MM.1S (cell line): ENCODE measurements around the gene TNFRSF8.

Source experiments
- DNase-seq: peaks from one replicate; pipeline ENCODE4 v3.0.0-alpha.2; 2015
- H2AFZ ChIP-seq: fragments of 300-600 bp; sonication (generic); 2 replicates; pipeline ENCODE4 v1.6.0; 2016; ENCODE audit warnings: antibody characterized with exemption, low read length
- H3F3A ChIP-seq: fragments of 300-600 bp; sonication (generic); 2 replicates; pipeline ENCODE4 v1.6.1; 2016; ENCODE audit warnings: mild to moderate bottlenecking, antibody characterized with exemption, low read length, moderate library complexity, mixed read lengths; ENCODE audit not compliant: insufficient read depth
- H3K27ac ChIP-seq: fragments of 300-600 bp; sonication (generic); 2 replicates; pipeline ENCODE4 v1.5.1; 2016; ENCODE audit warnings: mild to moderate bottlenecking, low read length
- H3K27me3 ChIP-seq: fragments of 300-600 bp; sonication (generic); replicated peaks from 2 replicates; pipeline ENCODE4 v1.6.0; 2016; ENCODE audit warnings: low read length; ENCODE audit not compliant: insufficient read depth
- H3K36me3 ChIP-seq: fragments of 300-600 bp; sonication (generic); replicated peaks from 2 replicates; pipeline ENCODE4 v1.6.1; 2016; ENCODE audit warnings: mild to moderate bottlenecking, low read length, mixed read lengths; ENCODE audit not compliant: insufficient read depth
- H3K4me1 ChIP-seq: fragments of 300-600 bp; sonication (generic); 2 replicates; pipeline ENCODE4 v1.6.1; 2016; ENCODE audit warnings: low read length, mixed read lengths
- H3K4me2 ChIP-seq: fragments of 300-600 bp; sonication (generic); 2 replicates; pipeline ENCODE4 v1.6.0; 2016; ENCODE audit warnings: low read depth, low read length
- H3K4me3 ChIP-seq: fragments of 300-600 bp; sonication (generic); 2 replicates; pipeline ENCODE4 v1.5.1; 2016; ENCODE audit warnings: low read length, mixed read lengths
- H3K79me2 ChIP-seq: fragments of 300-600 bp; sonication (generic); 2 replicates; pipeline ENCODE4 v1.6.1; 2016; ENCODE audit warnings: mixed run types, low read length, mixed read lengths
- H3K9ac ChIP-seq: fragments of 300-600 bp; sonication (generic); 2 replicates; pipeline ENCODE4 v1.6.1; 2016; ENCODE audit warnings: low read length, mixed read lengths
- H3K9me2 ChIP-seq: fragments of 300-600 bp; sonication (generic); replicated peaks from 2 replicates; pipeline ENCODE4 v1.6.1; 2016; ENCODE audit warnings: mild to moderate bottlenecking, low read length, mixed read lengths; ENCODE audit not compliant: insufficient read depth
- H3K9me3 ChIP-seq: fragments of 300-600 bp; sonication (generic); replicated peaks from 2 replicates; pipeline ENCODE4 v1.6.1; 2016; ENCODE audit warnings: mild to moderate bottlenecking, low read length, mixed read lengths; ENCODE audit not compliant: insufficient read depth
- H4K20me1 ChIP-seq: fragments of 300-600 bp; sonication (generic); 2 replicates; pipeline ENCODE4 v1.6.1; 2016; ENCODE audit warnings: mild to moderate bottlenecking, low read length, moderate library complexity, mixed read lengths; ENCODE audit not compliant: insufficient read depth
- EZH2 ChIP-seq: fragments of 300-600 bp; sonication (generic); optimal IDR thresholded peaks from 2 replicates; pipeline ENCODE3; 2017; ENCODE audit warnings: low read depth, mild to moderate bottlenecking, antibody characterized with exemption, low read length, mixed read lengths
- EZH2phosphoT487 ChIP-seq: fragments of 300-600 bp; sonication (generic); IDR thresholded peaks from 2 replicates; pipeline ENCODE4 v1.6.1; 2018; ENCODE audit warnings: antibody characterized with exemption, low read length
- TF ChIP-seq, protein P1 (sequence below): fragments of 300-600 bp; sonication (generic); IDR thresholded peaks from 2 replicates; pipeline ENCODE4 v1.5.1; 2016; ENCODE audit warnings: antibody characterized with exemption, low read length, mixed read lengths

Gene TNFRSF8

DNA sequence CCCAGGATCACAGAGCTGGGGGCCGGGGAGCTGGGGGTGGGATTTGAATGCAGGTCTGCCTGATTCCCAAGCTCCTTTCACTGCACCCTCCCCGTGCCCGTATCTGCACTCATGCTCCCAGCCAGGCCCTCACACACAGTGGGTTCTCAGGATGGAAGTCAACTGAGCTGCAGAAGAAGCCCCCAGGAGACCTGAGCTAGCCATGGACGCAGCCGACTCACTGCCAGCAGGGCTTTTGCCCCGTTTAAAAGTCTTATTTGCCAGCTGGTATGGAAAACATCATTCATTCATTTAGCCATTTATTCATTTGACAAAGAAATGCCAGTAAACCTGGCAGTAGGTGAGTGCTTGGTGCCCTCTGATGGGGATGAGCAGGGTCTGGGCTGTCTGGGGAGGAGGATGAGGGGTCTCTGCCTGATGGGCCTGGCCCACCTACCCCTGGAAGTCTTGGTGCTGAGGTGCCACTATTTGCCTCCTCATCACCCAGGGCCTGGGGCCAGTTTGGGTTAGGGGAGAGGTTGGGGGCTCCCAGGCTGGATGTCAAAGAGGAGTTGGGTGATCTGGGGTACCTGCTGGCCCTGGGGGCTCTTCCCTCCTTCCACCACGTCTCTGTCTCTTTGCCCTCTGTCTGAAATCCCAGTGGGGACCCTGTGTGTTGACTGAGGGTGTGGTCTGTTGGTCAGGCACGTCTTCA lies 106.5 kb downstream of the TNFRSF8 start:
- H3K27me3 ChIP-seq: no peaks in the 10 kb centered on the region
- H3F3A ChIP-seq: no peaks in the 10 kb centered on the region
- H3K9me2 ChIP-seq: no peaks in the 10 kb centered on the region
- H3K9ac ChIP-seq: no peak overlapping the region
- H3K27ac ChIP-seq: no peak overlapping the region
- no peaks in the 10 kb centered on the region for H3K9me3 ChIP-seq
- peaks cover 42% of the 10 kb centered on the region for H3K79me2 ChIP-seq
- H3K36me3 ChIP-seq: no peaks in the 10 kb centered on the region
- H4K20me1 ChIP-seq: no peaks in the 10 kb centered on the region
- no peak overlapping the region for H2AFZ ChIP-seq
- no peak for DNase-seq
- TF ChIP-seq EZH2 (no peak), EZH2phosphoT487 (no peak)
- TF ChIP-seq, protein P1, sequence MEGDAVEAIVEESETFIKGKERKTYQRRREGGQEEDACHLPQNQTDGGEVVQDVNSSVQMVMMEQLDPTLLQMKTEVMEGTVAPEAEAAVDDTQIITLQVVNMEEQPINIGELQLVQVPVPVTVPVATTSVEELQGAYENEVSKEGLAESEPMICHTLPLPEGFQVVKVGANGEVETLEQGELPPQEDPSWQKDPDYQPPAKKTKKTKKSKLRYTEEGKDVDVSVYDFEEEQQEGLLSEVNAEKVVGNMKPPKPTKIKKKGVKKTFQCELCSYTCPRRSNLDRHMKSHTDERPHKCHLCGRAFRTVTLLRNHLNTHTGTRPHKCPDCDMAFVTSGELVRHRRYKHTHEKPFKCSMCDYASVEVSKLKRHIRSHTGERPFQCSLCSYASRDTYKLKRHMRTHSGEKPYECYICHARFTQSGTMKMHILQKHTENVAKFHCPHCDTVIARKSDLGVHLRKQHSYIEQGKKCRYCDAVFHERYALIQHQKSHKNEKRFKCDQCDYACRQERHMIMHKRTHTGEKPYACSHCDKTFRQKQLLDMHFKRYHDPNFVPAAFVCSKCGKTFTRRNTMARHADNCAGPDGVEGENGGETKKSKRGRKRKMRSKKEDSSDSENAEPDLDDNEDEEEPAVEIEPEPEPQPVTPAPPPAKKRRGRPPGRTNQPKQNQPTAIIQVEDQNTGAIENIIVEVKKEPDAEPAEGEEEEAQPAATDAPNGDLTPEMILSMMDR: no peak
- H3K4me1 ChIP-seq: no peaks in the 10 kb centered on the region
- H3K4me3 ChIP-seq: no peak overlapping the region
- no peak overlapping the region for H3K4me2 ChIP-seq

DNA sequence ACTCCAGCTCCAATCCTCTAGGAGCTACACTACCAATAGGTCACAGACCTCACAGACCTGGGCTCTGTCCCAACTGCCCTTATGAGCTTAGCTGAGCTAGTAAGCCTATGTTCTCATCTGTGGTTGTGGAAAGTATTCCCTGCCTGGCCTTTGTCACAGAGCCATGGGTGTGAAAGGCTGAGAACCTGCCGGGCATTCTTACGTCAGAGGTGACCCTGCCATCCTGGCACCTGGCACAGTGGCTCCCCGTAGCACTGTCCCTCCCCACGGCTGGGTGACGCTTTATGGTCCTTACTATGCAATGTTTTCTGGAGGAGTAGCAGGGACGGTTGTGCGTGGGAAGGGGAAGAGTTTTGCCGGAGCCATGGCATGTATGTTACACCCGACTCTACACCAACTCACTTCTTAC lies 107.2 kb downstream of the TNFRSF8 start:
- Histone ChIP-seq H3K9me3 (no peaks in the 10 kb centered on the region), H2AFZ (no peak overlapping the region), H3K9ac (no peak overlapping the region), H3K4me3 (no peak overlapping the region), H3K79me2 (peaks cover 43% of the 10 kb centered on the region), H3K27me3 (no peaks in the 10 kb centered on the region), H3K36me3 (no peaks in the 10 kb centered on the region), H4K20me1 (no peaks in the 10 kb centered on the region), H3F3A (no peaks in the 10 kb centered on the region), H3K4me2 (no peak overlapping the region), H3K9me2 (no peaks in the 10 kb centered on the region), H3K27ac (no peak overlapping the region), H3K4me1 (no peaks in the 10 kb centered on the region)
- no peak for DNase-seq
- no peak for TF ChIP-seq EZH2phosphoT487
- no peak for TF ChIP-seq EZH2
- TF ChIP-seq, protein P1: no peak

DNA sequence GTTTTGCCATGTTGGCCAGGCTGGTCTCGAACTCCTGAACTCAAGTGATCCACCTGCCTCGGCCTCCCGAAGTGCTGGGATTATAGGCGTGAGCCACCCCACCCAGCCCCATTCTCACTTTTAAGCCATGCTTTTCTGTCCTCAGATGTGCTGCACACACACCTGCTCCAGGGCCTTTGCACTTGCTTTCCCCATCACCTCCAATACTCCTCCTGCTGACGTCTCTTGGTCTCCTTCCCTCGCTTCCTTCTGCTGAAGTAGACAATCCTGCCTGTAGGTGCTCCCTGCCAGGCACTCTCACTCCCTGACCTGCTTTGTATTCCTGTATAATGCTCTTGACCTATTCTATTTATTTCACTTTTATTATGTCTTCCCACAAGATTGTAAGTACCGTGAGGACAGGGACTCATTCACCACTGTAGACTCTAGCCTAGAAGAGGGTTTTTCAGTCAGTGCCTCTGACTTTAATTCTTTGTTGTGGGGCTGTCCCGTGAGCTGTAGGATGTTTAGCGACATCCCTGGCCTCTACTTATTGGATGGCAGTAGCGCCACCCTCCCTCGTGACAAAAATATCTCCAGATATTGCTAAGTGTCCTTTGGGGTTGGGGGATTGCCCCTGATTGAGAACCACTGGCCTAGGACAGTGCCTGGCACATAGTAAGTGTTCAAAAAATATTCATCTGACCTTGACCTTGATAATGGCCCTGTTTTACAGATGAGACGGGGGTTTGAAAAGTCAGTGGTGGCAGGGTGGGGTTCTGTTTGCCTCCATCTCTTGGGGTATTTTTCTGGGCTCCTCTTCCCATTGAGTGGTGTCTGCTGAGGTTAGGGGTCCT lies 108.3 kb downstream of the TNFRSF8 start:
- Histone ChIP-seq H3F3A (no peaks in the 10 kb centered on the region), H3K27me3 (no peaks in the 10 kb centered on the region), H3K4me3 (no peak overlapping the region), H3K9me2 (no peaks in the 10 kb centered on the region), H3K4me1 (no peaks in the 10 kb centered on the region), H3K79me2 (peaks cover 43% of the 10 kb centered on the region), H3K4me2 (no peak overlapping the region), H3K9me3 (no peaks in the 10 kb centered on the region), H3K9ac (no peak overlapping the region), H4K20me1 (no peaks in the 10 kb centered on the region), H3K27ac (no peak overlapping the region), H3K36me3 (no peaks in the 10 kb centered on the region), H2AFZ (no peak overlapping the region)
- DNase-seq: no peak
- TF ChIP-seq, protein P1: no peak
- TF ChIP-seq EZH2phosphoT487 (no peak), EZH2 (no peak)
